Esophagus squamous epithelium (tissue), 4 donors: ENCODE measurements around the gene CAMTA1.

ENCODE experiments used
- POLR2A ChIP-seq, 4 donors: fragments of 450-650 bp; IDR thresholded peaks; one replicate each; pipeline ENCODE4 v1.6.1; 2017; ENCODE audit warnings: antibody characterized with exemption in 4 of 4, mild to moderate bottlenecking in 4 of 4, moderate library complexity in 3 of 4
- TF ChIP-seq, protein P1 (sequence below), 6 experiments: fragments of 450-650 bp in 4 of 6; fragments of 200-600 bp in 2 of 6; sonication (generic) in 2 of 6; IDR thresholded peaks; one replicate each; pipeline ENCODE4 v1.5.1; 2016 to 2019; ENCODE audit warnings: antibody characterized with exemption in 6 of 6, mild to moderate bottlenecking in 4 of 6, moderate library complexity in 4 of 6

DNA sequence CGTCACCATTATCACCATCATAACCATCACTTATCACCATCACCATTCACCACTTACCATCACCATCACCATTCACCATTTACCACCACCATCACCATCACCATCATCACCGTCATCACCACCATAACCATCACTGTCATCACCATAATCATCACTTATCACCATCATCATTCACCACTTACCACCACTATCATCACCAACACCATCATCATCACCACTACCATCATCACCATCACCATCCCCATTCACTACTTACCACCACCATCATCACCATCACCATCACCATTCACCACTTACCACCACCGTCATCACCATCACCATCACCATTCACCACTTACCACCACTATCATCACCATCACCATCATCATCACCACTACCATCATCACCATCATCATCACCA is 151.8 kb downstream of the CAMTA1 start:
- TF ChIP-seq, protein P1, sequence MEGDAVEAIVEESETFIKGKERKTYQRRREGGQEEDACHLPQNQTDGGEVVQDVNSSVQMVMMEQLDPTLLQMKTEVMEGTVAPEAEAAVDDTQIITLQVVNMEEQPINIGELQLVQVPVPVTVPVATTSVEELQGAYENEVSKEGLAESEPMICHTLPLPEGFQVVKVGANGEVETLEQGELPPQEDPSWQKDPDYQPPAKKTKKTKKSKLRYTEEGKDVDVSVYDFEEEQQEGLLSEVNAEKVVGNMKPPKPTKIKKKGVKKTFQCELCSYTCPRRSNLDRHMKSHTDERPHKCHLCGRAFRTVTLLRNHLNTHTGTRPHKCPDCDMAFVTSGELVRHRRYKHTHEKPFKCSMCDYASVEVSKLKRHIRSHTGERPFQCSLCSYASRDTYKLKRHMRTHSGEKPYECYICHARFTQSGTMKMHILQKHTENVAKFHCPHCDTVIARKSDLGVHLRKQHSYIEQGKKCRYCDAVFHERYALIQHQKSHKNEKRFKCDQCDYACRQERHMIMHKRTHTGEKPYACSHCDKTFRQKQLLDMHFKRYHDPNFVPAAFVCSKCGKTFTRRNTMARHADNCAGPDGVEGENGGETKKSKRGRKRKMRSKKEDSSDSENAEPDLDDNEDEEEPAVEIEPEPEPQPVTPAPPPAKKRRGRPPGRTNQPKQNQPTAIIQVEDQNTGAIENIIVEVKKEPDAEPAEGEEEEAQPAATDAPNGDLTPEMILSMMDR (IDR thresholded peaks at IDR 0.05), result no peak
- TF ChIP-seq POLR2A (IDR thresholded peaks at IDR 0.05), result no peak
